SH-SY5Y (cell line): ENCODE data around the gene TMEM117.

Experiments
- GATA2 ChIP-seq: IDR thresholded peaks from 2 replicates; pipeline ENCODE4 v1.6.1; 2011; ENCODE audit warnings: mild to moderate bottlenecking, low read depth, low read length
- GATA3 ChIP-seq: IDR thresholded peaks from 2 replicates; pipeline ENCODE4 v1.6.1; 2011; ENCODE audit warnings: low read depth, mild to moderate bottlenecking, low read length, moderate library complexity

Gene TMEM117

GRCh38 chr12:44114906-44115305, 279.0 kb downstream of the TMEM117 start:
- TF ChIP-seq GATA3 (no peak), GATA2 (no peak)

DNA sequence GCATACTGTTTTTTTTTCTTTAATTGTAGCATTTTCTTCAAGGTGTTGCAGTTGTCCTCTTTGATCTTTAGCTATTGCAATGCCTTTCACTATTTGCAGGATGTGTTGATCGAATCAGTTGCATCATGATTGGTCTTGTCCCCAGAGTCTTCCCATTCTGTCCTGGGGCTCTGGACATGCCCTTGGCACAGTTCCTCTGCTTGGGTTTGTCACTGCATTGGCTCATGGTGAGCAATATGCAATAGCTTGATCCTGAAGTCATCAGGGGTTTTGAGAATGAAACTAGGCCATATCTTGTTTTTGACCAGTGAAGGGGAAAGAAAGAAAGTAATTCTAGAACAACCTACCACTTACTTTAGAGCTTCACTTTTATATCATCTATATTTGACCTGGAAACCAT, 281.5 kb downstream of the TMEM117 start:
- no peak for TF ChIP-seq GATA2
- TF ChIP-seq GATA3: no peak

DNA sequence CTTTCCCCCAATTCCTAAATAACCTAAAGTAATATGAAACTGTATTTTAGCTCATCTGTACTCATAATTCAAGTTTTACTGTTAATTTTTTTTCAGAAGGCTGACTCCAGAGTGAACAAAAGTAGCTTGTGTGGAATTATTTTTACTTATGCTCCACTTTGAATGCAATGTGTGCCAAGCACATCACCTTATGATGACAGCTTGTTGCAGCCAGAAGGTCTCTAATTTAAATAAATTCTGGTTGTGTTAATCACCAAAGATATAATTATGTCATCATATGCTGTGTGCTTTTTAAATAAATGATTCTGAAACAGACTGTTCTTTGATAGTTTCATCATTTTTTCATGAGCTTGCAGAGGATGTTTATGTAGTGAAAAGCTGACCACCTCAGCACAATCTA, 283.1 kb downstream of the TMEM117 start:
- no peak for TF ChIP-seq GATA2
- TF ChIP-seq GATA3: no peak

- no peak for TF ChIP-seq GATA2
- no peak for TF ChIP-seq GATA3
Measured at GRCh38 chr12:44126806-44127205, 290.9 kb downstream of the TMEM117 start.

- TF ChIP-seq GATA3: no peak
- no peak for TF ChIP-seq GATA2
Measured at GRCh38 chr12:44127966-44128710, 292.3 kb downstream of the TMEM117 start.

DNA sequence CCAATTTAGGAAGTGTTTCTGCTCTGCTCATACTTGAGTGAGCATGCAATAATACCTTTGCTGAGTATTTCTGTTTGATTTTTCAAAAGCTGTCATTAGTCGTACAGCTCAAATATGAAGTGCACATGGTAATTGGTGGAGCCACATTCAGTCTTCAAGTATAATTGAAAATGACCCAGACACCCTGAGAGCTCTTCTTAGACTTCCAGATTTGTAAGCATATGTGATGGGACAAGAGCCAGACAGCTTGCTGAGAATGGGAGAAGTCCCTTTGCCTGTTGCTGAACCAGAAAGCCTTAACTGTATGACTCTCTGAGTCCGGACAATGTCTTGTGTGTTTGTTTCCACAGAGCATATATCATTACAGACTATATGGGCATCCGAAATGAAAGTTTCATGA, 307.3 kb downstream of the TMEM117 start:
- TF ChIP-seq GATA2 (no peak), GATA3 (no peak)

- TF ChIP-seq GATA2 (no peak), GATA3 (no peak)
Measured at GRCh38 chr12:44148936-44149335, 313.1 kb downstream of the TMEM117 start.

- no peak for TF ChIP-seq GATA2
- no peak for TF ChIP-seq GATA3
Measured at GRCh38 chr12:44154128-44154527, 318.2 kb downstream of the TMEM117 start.

GRCh38 chr12:44155358-44155757, 319.5 kb downstream of the TMEM117 start:
- TF ChIP-seq GATA3 (no peak), GATA2 (no peak)

DNA sequence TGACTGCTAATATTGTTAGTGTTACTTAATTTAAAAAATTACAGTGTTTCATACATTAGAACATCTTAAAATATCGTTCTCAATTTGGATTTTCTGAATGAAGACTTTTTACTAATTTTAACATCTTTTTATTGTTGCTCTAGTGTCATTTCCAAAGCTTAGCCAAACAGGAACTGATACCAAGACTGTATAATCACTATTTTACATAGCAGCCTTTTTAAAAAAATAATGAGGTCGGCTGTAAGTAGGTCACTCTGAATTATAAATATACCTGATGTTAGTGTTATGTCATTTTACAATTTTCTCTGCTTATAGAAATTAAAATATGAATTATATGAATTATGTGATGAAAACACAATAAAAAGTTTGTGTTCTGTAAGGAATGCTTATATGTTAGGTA, 321.5 kb downstream of the TMEM117 start:
- TF ChIP-seq GATA3 (no peak), GATA2 (no peak)

GRCh38 chr12:44158746-44159145, 322.9 kb downstream of the TMEM117 start:
- TF ChIP-seq GATA3: no peak
- no peak for TF ChIP-seq GATA2

DNA sequence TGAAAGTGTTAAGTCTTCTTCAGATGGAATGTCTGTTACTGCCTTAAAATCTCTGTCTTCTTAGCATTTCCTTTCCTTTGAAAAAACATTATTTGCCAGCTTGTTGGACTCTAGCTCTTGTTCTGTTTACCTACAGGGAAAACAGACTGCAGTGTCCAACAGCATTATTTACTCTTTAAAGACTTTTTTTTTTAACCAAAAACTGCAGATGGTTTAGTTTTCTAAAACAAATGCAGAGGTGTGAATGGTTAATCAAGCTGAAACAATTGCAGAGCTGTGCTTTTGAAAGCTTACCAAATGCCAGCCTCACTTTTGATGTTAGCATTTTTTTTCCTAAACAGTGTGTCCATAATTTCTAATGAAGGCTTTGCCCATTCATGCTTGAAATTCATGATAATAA, 323.3 kb downstream of the TMEM117 start:
- TF ChIP-seq GATA2 (no peak), GATA3 (no peak)

- TF ChIP-seq GATA2 (no peak), GATA3 (no peak)
Measured at GRCh38 chr12:44159862-44160261, 324.0 kb downstream of the TMEM117 start.

- TF ChIP-seq GATA3 (no peak), GATA2 (no peak)
Measured at GRCh38 chr12:44162961-44163360, 327.1 kb downstream of the TMEM117 start.

- TF ChIP-seq GATA2 (no peak), GATA3 (no peak)
Measured at GRCh38 chr12:44174053-44174452, 338.2 kb downstream of the TMEM117 start.
